Muscle of arm (tissue), 12 donors: Measurements from ENCODE around the gene ADGRD1. TPM values are rescaled to one million over a fixed set of nuclear protein-coding genes. Genes with fewer than 3 reads are reported as not detected.

Experiments
- DNase-seq: peaks from one replicate; pipeline ENCODE4 v3.0.0-alpha.2; 2013
- polyA plus RNA-seq, 12 donors: library from polyadenylated mRNA; unstranded; fragments of 120-200 nt; gene quantifications; one replicate each; pipeline ENCODE4 v1.2.1, GENCODE V29; 2013; ENCODE audit not compliant: insufficient read length in 12 of 12

The ADGRD1 gene
- polyA plus RNA-seq, 12 donors, result 5.5 to 37.3 (median 11.8) TPM; not detected in 1

GRCh38 chr12:131102991-131103668, 149.4 kb downstream of the ADGRD1 start:
- no peak for DNase-seq

GRCh38 chr12:131103669-131104462, 150.2 kb downstream of the ADGRD1 start:
- no peak for DNase-seq

GRCh38 chr12:131104463-131105350, 151.0 kb downstream of the ADGRD1 start:
- DNase-seq, result peak; percentile 85

GRCh38 chr12:131105351-131105735, 151.6 kb downstream of the ADGRD1 start:
- DNase-seq, result no peak

GRCh38 chr12:131105736-131106348, 152.1 kb downstream of the ADGRD1 start:
- no peak for DNase-seq

GRCh38 chr12:131106349-131106941, 152.7 kb downstream of the ADGRD1 start:
- no peak for DNase-seq

GRCh38 chr12:131108177-131108955, 154.7 kb downstream of the ADGRD1 start:
- no peak for DNase-seq

- DNase-seq, result no peak
Measured at GRCh38 chr12:131111446-131111845, 157.7 kb downstream of the ADGRD1 start.

GRCh38 chr12:131112021-131112420, 158.3 kb downstream of the ADGRD1 start:
- DNase-seq, result no peak

GRCh38 chr12:131112700-131113290, 159.1 kb downstream of the ADGRD1 start:
- no peak for DNase-seq

- no peak for DNase-seq
Measured at GRCh38 chr12:131113568-131114270, 160.0 kb downstream of the ADGRD1 start.

- no peak for DNase-seq
Measured at GRCh38 chr12:131114271-131114670, 160.6 kb downstream of the ADGRD1 start.

- no peak for DNase-seq
Measured at GRCh38 chr12:131114942-131115584, 161.4 kb downstream of the ADGRD1 start.

- DNase-seq, result no peak
Measured at GRCh38 chr12:131115766-131116467, 162.2 kb downstream of the ADGRD1 start.

- DNase-seq, result peak; percentile 39
Measured at GRCh38 chr12:131116468-131117117, 162.9 kb downstream of the ADGRD1 start.

- DNase-seq, result no peak
Measured at GRCh38 chr12:131117438-131118245, 163.9 kb downstream of the ADGRD1 start.

GRCh38 chr12:131118371-131118770, 164.7 kb downstream of the ADGRD1 start:
- DNase-seq, result no peak
